Measurements from ENCODE around the gene RNF224.

DNA sequence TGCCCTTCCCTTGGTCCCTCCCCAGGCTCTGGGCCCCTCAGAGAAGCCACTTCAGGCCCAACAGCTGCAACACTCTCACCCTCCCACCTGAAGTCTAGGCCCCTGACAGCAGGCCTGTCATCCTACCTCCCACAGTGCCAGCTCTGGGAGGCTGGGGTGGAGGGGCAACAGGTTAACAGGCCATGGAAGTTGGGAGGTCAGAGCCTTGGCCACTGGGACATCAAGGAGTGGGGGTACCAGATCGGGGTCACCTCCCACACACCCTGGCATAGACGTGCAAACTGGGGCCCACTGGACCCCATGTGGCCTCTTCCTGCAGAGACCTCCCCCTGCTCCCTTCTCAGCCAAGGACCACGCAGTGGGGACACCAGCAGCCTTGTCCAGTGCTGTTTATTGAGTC is 36.1 kb upstream of the RNF224 start:
- TF ChIP-seq GATA2 (IDR thresholded peaks at IDR 0.05; ENCODE audit: low read depth, low read length) (no peak), GATA3 (IDR thresholded peaks at IDR 0.05; ENCODE audit: low read depth, low read length) (no peak)

Data from SH-SY5Y (cell line).